Lower leg skin (tissue), 4 donors: ENCODE results near the gene CPVL. TPM values are rescaled to one million over a fixed set of nuclear protein-coding genes. Genes with fewer than 3 reads are reported as not detected.

Experiments used
- DNase-seq, 2 donors: peaks; one replicate each; pipeline ENCODE4 v3.0.0-alpha.2; 2019; ENCODE audit warnings: low spot score in 2 of 2
- H3K4me3 ChIP-seq: fragments of 200-600 bp; sonication (generic); 2 replicates; pipeline ENCODE4 v1.5.1; 2017; ENCODE audit warnings: mild to moderate bottlenecking, low read depth; ENCODE audit not compliant: poor library complexity, severe bottlenecking
- CTCF ChIP-seq, 3 donors: fragments of 450-650 bp; IDR thresholded peaks; one replicate each; pipeline ENCODE4 v1.5.1; 2016; ENCODE audit warnings: antibody characterized with exemption in 3 of 3, mild to moderate bottlenecking in 3 of 3, moderate library complexity in 2 of 3
- POLR2A ChIP-seq, 2 donors: fragments of 450-650 bp; IDR thresholded peaks; one replicate each; pipeline ENCODE4 v1.6.1; 2016 to 2017; ENCODE audit warnings: antibody characterized with exemption in 2 of 2, mild to moderate bottlenecking in 1 of 2, moderate library complexity in 1 of 2
- WGBS, 2 donors: methylation state at CpG; one replicate each; pipeline ENCODE4 v1.1.5; 2018; 5-methylcytosine and 5-hydroxymethylcytosine counted together
- intact Hi-C: fragments of 100-400 bp; cut with DNase I; formaldehyde crosslinking; loops from one replicate; pipeline ENCODE4 v1.15.0; 2023; ENCODE audit warnings: low total_unique reads
- total RNA-seq, 4 donors: library from RNA; depleted of rRNA; stranded (reverse); fragments of >200 nt; gene quantifications; one replicate each; pipeline ENCODE4 v1.1.0, GENCODE V29; 2016

Gene CPVL
- total RNA-seq, 4 donors from 2014 or later = 8.8 to 17.5 (median 12.6) TPM

GRCh38 chr7:29135846-29136245, 10.5 kb downstream of the CPVL start:
- WGBS, 2 donors = 91 to 94% methylated on average over 1 of the region's 1 CpG
- no peak overlapping the region for H3K4me3 ChIP-seq
- intact Hi-C loops = no loop called here
- no peak for DNase-seq
- TF ChIP-seq CTCF (IDR thresholded peaks at IDR 0.05) (no peak), POLR2A (IDR thresholded peaks at IDR 0.05) (no peak)

GRCh38 chr7:29132980-29133379, 13.4 kb downstream of the CPVL start:
- intact Hi-C loops = no loop called here
- H3K4me3 ChIP-seq = no peak overlapping the region
- TF ChIP-seq POLR2A (IDR thresholded peaks at IDR 0.05) = no peak
- TF ChIP-seq CTCF (IDR thresholded peaks at IDR 0.05) = no peak
- 63 to 68% methylated on average over 3 of the region's 3 CpGs for WGBS, 2 donors
- no peak for DNase-seq

- WGBS, 2 donors = 92 to 98% methylated on average over 5 of the region's 5 CpGs
- TF ChIP-seq CTCF (IDR thresholded peaks at IDR 0.05) = no peak
- no peak for TF ChIP-seq POLR2A (IDR thresholded peaks at IDR 0.05)
- no peak overlapping the region for H3K4me3 ChIP-seq
- intact Hi-C loops = no loop called here
- no peak for DNase-seq
Measured at GRCh38 chr7:29131678-29132077, 14.7 kb downstream of the CPVL start.

GRCh38 chr7:29130096-29130495, 16.2 kb downstream of the CPVL start:
- WGBS, 2 donors = 68 to 100% methylated on average over 1 of the region's 1 CpG
- DNase-seq = no peak
- intact Hi-C loops = no loop called here
- TF ChIP-seq POLR2A (IDR thresholded peaks at IDR 0.05) (no peak), CTCF (IDR thresholded peaks at IDR 0.05) (no peak)
- no peak overlapping the region for H3K4me3 ChIP-seq

- intact Hi-C loops = no loop called here
- WGBS, 2 donors = 70 to 72% methylated on average over 4 of the region's 4 CpGs
- TF ChIP-seq POLR2A (IDR thresholded peaks at IDR 0.05) (no peak), CTCF (IDR thresholded peaks at IDR 0.05) (no peak)
- no peak overlapping the region for H3K4me3 ChIP-seq
- DNase-seq = no peak
Measured at GRCh38 chr7:29127527-29127926, 18.8 kb downstream of the CPVL start.

- TF ChIP-seq CTCF (IDR thresholded peaks at IDR 0.05) = no peak
- TF ChIP-seq POLR2A (IDR thresholded peaks at IDR 0.05) = no peak
- intact Hi-C loops = no loop called here
- WGBS, 2 donors = 74 to 75% methylated on average over 3 of the region's 3 CpGs
- no peak for DNase-seq
- H3K4me3 ChIP-seq = no peak overlapping the region
Measured at GRCh38 chr7:29126804-29127203, 19.5 kb downstream of the CPVL start.
